ENCODE results near the gene SESN2. TPM values are rescaled to one million over a fixed set of nuclear protein-coding genes. Genes with fewer than 3 reads are reported as not detected.

The SESN2 gene
- total RNA-seq, 4 donors from 2014 or later: 13.2 to 20.4 (median 13.8) TPM

- DNase-seq (ENCODE audit: low spot score) (no peak), ATAC-seq (ENCODE audit: low FRiP score) (no peak)
- TF ChIP-seq CTCF (IDR thresholded peaks at IDR 0.05): no peak
Observed at GRCh38 chr1:28297826-28298225, 38.5 kb downstream of the SESN2 start.

- ATAC-seq (ENCODE audit: low FRiP score) (no peak), DNase-seq (ENCODE audit: low spot score) (no peak)
- TF ChIP-seq CTCF (IDR thresholded peaks at IDR 0.05): no peak
Observed at GRCh38 chr1:28298438-28298837, 39.1 kb downstream of the SESN2 start.

- DNase-seq (ENCODE audit: low spot score) (no peak), ATAC-seq (ENCODE audit: low FRiP score) (no peak)
- TF ChIP-seq CTCF (IDR thresholded peaks at IDR 0.05): no peak
Observed at GRCh38 chr1:28301368-28302174, 42.3 kb downstream of the SESN2 start.

DNA sequence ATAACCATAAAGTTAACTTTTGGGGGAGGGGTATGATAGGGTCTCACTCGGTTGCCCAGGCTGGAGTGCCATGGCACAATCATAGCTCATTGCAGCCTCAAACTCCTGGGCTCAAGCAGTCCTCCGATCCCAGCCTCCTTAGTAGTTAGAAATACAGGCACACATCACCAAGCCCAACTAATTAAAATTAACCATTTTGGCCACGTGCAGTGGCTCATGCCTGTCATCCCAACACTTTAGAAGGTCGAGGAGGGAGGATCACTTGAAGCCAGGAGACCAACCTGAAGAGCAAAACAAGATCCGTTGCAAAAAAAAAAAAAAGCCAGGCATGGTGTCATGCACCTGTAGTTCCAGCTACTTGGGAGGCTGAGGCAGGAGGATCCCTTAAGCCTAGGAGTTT lies 42.9 kb downstream of the SESN2 start:
- no peak for DNase-seq (ENCODE audit: low spot score)
- ATAC-seq (ENCODE audit: low FRiP score): no peak
- no peak for TF ChIP-seq CTCF (IDR thresholded peaks at IDR 0.05)

GRCh38 chr1:28306301-28306949 lies 47.1 kb downstream of the SESN2 start:
- no peak for DNase-seq (ENCODE audit: low spot score)
- ATAC-seq (ENCODE audit: low FRiP score): no peak
- TF ChIP-seq CTCF (IDR thresholded peaks at IDR 0.05): no peak

DNA sequence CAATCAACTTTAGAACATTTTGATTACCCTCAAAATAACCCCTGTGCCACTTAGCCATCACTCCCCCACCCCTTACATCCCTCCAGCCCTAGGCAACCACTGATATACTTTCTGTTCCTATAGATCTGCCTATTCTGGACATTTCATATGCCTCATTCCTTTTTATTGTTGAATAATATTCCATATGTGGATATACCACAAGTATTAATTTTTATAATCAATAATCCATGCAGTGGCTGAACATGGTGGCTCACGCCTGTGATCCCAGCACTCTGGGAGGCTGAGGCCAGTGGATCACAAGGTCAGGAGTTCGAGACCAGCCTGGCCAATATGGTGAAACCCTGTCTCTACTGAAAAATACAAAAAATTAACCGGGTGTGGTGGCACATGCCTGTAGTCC lies 49.4 kb downstream of the SESN2 start:
- ATAC-seq (ENCODE audit: low FRiP score) (no peak), DNase-seq (ENCODE audit: low spot score) (no peak)

More for the DNA sequence above, 49.4 kb downstream of the SESN2 start:
- TF ChIP-seq CTCF (IDR thresholded peaks at IDR 0.05): no peak
